Caco-2 (cell line): ENCODE results near the gene NCKAP5. TPM values are rescaled to one million over a fixed set of nuclear protein-coding genes. Genes with fewer than 3 reads are reported as not detected.

Source experiments
- BruUV-seq: library from RNA; stranded (reverse); fragments of 400-500 nt; replicated peaks from 2 replicates; lab custom pipeline; 2021; lab: Mats Ljungman, UMichigan
- CTCF ChIA-PET: fragments of 300-600 bp; sonication (Branson Sonifier 250); formaldehyde crosslinking; loops from one replicate; lab custom pipeline; 2022; ENCODE audit warnings: antibody characterized with exemption; lab: Charles Lee
- POLR2A ChIA-PET: fragments of 300-600 bp; sonication (Branson Sonifier 250); formaldehyde crosslinking; loops from one replicate; lab custom pipeline; 2022; ENCODE audit warnings: antibody characterized with exemption; lab: Charles Lee
- DNase-seq, 2 experiments: peaks; one replicate each; pipeline versions ENCODE4 v3.0.0 to v3.0.0-alpha.2; 2020 to 2022
- H3K27me3 ChIP-seq: replicated peaks from 2 replicates; pipeline ENCODE4 v1.6.0; 2011; ENCODE audit warnings: low read length; ENCODE audit not compliant: control insufficient read depth, insufficient read depth
- H3K36me3 ChIP-seq: 2 replicates; pipeline ENCODE4 v1.5.1; 2011; ENCODE audit warnings: low read length; ENCODE audit not compliant: control insufficient read depth, insufficient read depth
- H3K4me1 ChIP-seq: fragments of 250-450 bp; sonication (Bioruptor Pico); 2 replicates; pipeline ENCODE4 v1.5.1; 2020; ENCODE audit warnings: mild to moderate bottlenecking
- H3K4me3 ChIP-seq: 2 replicates; pipeline ENCODE4 v1.5.1; 2011; ENCODE audit warnings: low read depth, mild to moderate bottlenecking, control low read depth, low read length
- H3K9me3 ChIP-seq: fragments of 250-450 bp; sonication (Bioruptor Pico); 2 replicates; pipeline ENCODE4 v1.5.1; 2020; ENCODE audit warnings: mild to moderate bottlenecking, moderate library complexity
- H3K27ac Mint-ChIP-seq: one replicate; pipeline ENCODE4 v1.8.0; 2022; ENCODE audit warnings: mixed read lengths; ENCODE audit not compliant: unreplicated experiment
- H3K27me3 Mint-ChIP-seq: one replicate; pipeline ENCODE4 v1.8.0; 2022; ENCODE audit warnings: mixed read lengths; ENCODE audit not compliant: insufficient read depth, unreplicated experiment
- H3K36me3 Mint-ChIP-seq: one replicate; pipeline ENCODE4 v1.8.0; 2022; ENCODE audit warnings: mild to moderate bottlenecking, mixed read lengths; ENCODE audit not compliant: insufficient read depth, unreplicated experiment
- H3K4me1 Mint-ChIP-seq: one replicate; pipeline ENCODE4 v1.8.0; 2022; ENCODE audit warnings: low read depth, mixed read lengths; ENCODE audit not compliant: unreplicated experiment
- H3K4me3 Mint-ChIP-seq: one replicate; pipeline ENCODE4 v1.8.0; 2022; ENCODE audit warnings: mild to moderate bottlenecking, moderate library complexity, mixed read lengths; ENCODE audit not compliant: unreplicated experiment
- H3K9me3 Mint-ChIP-seq: one replicate; pipeline ENCODE4 v1.8.0; 2022; ENCODE audit warnings: mixed read lengths; ENCODE audit not compliant: unreplicated experiment
- CTCF ChIP-seq, 2 experiments: fragments of 200-600 bp in 1 of 2; IDR thresholded peaks; 1 replicate in 1 of 2; 2 replicates in 1 of 2; pipeline versions ENCODE4 v1.5.1 to v1.8.0; 2011 to 2022; ENCODE audit warnings: antibody characterized with exemption in 1 of 2, control low read depth in 1 of 2, inconsistent platforms in 1 of 2, low read depth in 1 of 2, low read length in 1 of 2, mild to moderate bottlenecking in 1 of 2, moderate library complexity in 1 of 2; ENCODE audit not compliant: insufficient read depth in 1 of 2, severe bottlenecking in 1 of 2, unreplicated experiment in 1 of 2
- intact Hi-C: fragments of 100-400 bp; cut with micrococcal nuclease; formaldehyde crosslinking; loops from one replicate; pipeline ENCODE4 v1.10.0; 2022; ENCODE audit not compliant: unreplicated experiment
- total RNA-seq: library from RNA; stranded (reverse); gene quantifications from 2 replicates; pipeline ENCODE4 v1.2.3, GENCODE V29; 2022

The NCKAP5 gene
- total RNA-seq, 1 experiment from 2014 or later, result 3.8 TPM

- Mint-ChIP-seq H3K27me3 (peaks cover 5% of the 10 kb centered on the region), H3K4me1 (no peaks in the 10 kb centered on the region), H3K9me3 (no peaks in the 10 kb centered on the region), H3K27ac (no peak overlapping the region), H3K4me3 (no peak overlapping the region), H3K36me3 (no peaks in the 10 kb centered on the region)
- Histone ChIP-seq H3K27me3 (no peaks in the 10 kb centered on the region; the same call in 1 of the 2 replicates), H3K9me3 (no peaks in the 10 kb centered on the region), H3K4me1 (no peaks in the 10 kb centered on the region), H3K4me3 (no peak overlapping the region), H3K36me3 (no peaks in the 10 kb centered on the region)
- BruUV-seq, result no TSS peak
- intact Hi-C loops, result no loop called here
- DNase-seq, result no peak
- CTCF ChIA-PET, result no interaction called here
- POLR2A ChIA-PET, result no interaction called here
- TF ChIP-seq CTCF (IDR thresholded peaks at IDR 0.05; ENCODE audit: insufficient read depth in 1 of 2, low read depth in 1 of 2, low read length in 1 of 2, severe bottlenecking in 1 of 2, unreplicated experiment in 1 of 2), result no peak
Observed at GRCh38 chr2:133317178-133317577, 251.1 kb downstream of the NCKAP5 start.

GRCh38 chr2:133316557-133316956, 251.7 kb downstream of the NCKAP5 start:
- Mint-ChIP-seq H3K4me3 (no peak overlapping the region), H3K4me1 (no peaks in the 10 kb centered on the region)
- intact Hi-C loops, result no loop called here

GRCh38 chr2:133315280-133315679, 253.0 kb downstream of the NCKAP5 start:
- intact Hi-C loops, result no loop called here
- POLR2A ChIA-PET, result no interaction called here

More at GRCh38 chr2:133316557-133316956, 251.7 kb downstream of the NCKAP5 start:
- POLR2A ChIA-PET, result no interaction called here
- Histone ChIP-seq H3K4me1 (no peaks in the 10 kb centered on the region), H3K4me3 (no peak overlapping the region), H3K9me3 (no peaks in the 10 kb centered on the region), H3K27me3 (no peaks in the 10 kb centered on the region; the same call in 1 of the 2 replicates), H3K36me3 (no peaks in the 10 kb centered on the region)
- no peak for DNase-seq
- H3K27me3 Mint-ChIP-seq, result peaks cover 5% of the 10 kb centered on the region
- TF ChIP-seq CTCF (IDR thresholded peaks at IDR 0.05; ENCODE audit: insufficient read depth in 1 of 2, low read depth in 1 of 2, low read length in 1 of 2, severe bottlenecking in 1 of 2, unreplicated experiment in 1 of 2), result no peak
- no peaks in the 10 kb centered on the region for H3K36me3 Mint-ChIP-seq
- CTCF ChIA-PET, result no interaction called here
- H3K9me3 Mint-ChIP-seq, result no peaks in the 10 kb centered on the region
- no peak overlapping the region for H3K27ac Mint-ChIP-seq
- BruUV-seq, result no TSS peak

More at GRCh38 chr2:133315280-133315679, 253.0 kb downstream of the NCKAP5 start:
- no peak overlapping the region for H3K4me3 ChIP-seq
- no TSS peak for BruUV-seq
- no peaks in the 10 kb centered on the region; the same call in 1 of the 2 replicates for H3K27me3 ChIP-seq
- H3K36me3 ChIP-seq, result no peaks in the 10 kb centered on the region
- Mint-ChIP-seq H3K27ac (no peak overlapping the region), H3K4me3 (no peak overlapping the region), H3K4me1 (no peaks in the 10 kb centered on the region), H3K36me3 (no peaks in the 10 kb centered on the region), H3K9me3 (no peaks in the 10 kb centered on the region), H3K27me3 (peaks cover 5% of the 10 kb centered on the region)
- no peak for TF ChIP-seq CTCF (IDR thresholded peaks at IDR 0.05; ENCODE audit: insufficient read depth in 1 of 2, low read depth in 1 of 2, low read length in 1 of 2, severe bottlenecking in 1 of 2, unreplicated experiment in 1 of 2)
- DNase-seq, result no peak
- no peaks in the 10 kb centered on the region for H3K9me3 ChIP-seq
- CTCF ChIA-PET, result no interaction called here
- H3K4me1 ChIP-seq, result no peaks in the 10 kb centered on the region
